ENCODE measurements around the gene ANKRD12. TPM values are rescaled to one million over a fixed set of nuclear protein-coding genes. Genes with fewer than 3 reads are reported as not detected.

Gene ANKRD12
- total RNA-seq, 1 donor from 2014 or later = 11.4 TPM

DNA sequence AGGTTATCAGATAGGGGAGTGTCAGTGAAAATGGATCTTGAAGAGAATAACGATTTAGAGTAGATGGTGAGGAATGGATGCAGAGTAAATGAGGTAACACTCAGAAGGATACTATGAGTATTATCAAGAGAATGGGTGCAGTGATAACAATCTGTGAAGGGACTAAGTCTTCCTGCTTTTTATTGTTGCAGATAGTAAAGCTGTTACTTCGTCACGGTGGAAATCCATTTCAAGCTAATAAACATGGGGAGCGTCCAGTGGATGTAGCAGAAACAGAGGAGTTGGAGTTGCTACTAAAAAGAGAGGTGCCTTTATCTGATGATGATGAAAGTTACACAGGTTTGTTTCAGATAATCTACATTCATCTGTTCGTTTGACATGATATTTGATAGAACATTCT is 85.1 kb downstream of the ANKRD12 start:
- TF ChIP-seq, protein P1, sequence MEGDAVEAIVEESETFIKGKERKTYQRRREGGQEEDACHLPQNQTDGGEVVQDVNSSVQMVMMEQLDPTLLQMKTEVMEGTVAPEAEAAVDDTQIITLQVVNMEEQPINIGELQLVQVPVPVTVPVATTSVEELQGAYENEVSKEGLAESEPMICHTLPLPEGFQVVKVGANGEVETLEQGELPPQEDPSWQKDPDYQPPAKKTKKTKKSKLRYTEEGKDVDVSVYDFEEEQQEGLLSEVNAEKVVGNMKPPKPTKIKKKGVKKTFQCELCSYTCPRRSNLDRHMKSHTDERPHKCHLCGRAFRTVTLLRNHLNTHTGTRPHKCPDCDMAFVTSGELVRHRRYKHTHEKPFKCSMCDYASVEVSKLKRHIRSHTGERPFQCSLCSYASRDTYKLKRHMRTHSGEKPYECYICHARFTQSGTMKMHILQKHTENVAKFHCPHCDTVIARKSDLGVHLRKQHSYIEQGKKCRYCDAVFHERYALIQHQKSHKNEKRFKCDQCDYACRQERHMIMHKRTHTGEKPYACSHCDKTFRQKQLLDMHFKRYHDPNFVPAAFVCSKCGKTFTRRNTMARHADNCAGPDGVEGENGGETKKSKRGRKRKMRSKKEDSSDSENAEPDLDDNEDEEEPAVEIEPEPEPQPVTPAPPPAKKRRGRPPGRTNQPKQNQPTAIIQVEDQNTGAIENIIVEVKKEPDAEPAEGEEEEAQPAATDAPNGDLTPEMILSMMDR (IDR thresholded peaks at IDR 0.05) = no peak
- no peak overlapping the region for H3K4me3 ChIP-seq
- peaks cover 12 to 47% of the 10 kb centered on the region in 2 donors for H3K36me3 ChIP-seq
- no peak for DNase-seq (ENCODE audit: low spot score in 2 of 2)
- intact Hi-C loops (cut with DNase I) = no loop called here
- no peaks in the 10 kb centered on the region for H3K9me3 ChIP-seq
- no peak overlapping the region for H3K27ac ChIP-seq
- H3K4me1 ChIP-seq = no peaks in the 10 kb centered on the region
- H3K27me3 ChIP-seq = no peaks in the 10 kb centered on the region

DNA sequence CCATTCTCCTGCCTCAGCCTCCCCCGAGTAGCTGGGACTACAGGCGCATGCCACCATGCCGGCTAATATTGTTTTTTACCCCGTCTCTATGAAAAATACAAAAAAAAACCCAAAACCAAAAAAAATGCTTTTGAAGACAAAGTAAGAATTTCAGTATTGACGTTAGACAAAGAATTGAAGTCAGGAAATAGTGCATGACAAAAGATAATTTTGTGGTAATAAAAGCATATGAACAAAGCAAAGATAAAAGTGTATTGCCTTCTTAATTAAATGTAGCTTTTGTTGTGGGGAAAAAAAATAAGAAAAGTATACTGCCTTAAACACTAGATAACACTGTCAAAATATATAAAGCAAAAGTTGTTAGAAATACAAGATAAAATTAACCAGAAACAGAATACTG is 86.8 kb downstream of the ANKRD12 start:
- H3K4me3 ChIP-seq = no peak overlapping the region
- no peaks in the 10 kb centered on the region for H3K4me1 ChIP-seq
- intact Hi-C loops (cut with DNase I) = no loop called here
- TF ChIP-seq, protein P1 (IDR thresholded peaks at IDR 0.05) = no peak
- no peaks in the 10 kb centered on the region for H3K9me3 ChIP-seq
- H3K27me3 ChIP-seq = no peaks in the 10 kb centered on the region
- no peak for DNase-seq (ENCODE audit: low spot score in 2 of 2)
- peaks cover 15 to 48% of the 10 kb centered on the region in 2 donors for H3K36me3 ChIP-seq
- H3K27ac ChIP-seq = no peak overlapping the region

DNA sequence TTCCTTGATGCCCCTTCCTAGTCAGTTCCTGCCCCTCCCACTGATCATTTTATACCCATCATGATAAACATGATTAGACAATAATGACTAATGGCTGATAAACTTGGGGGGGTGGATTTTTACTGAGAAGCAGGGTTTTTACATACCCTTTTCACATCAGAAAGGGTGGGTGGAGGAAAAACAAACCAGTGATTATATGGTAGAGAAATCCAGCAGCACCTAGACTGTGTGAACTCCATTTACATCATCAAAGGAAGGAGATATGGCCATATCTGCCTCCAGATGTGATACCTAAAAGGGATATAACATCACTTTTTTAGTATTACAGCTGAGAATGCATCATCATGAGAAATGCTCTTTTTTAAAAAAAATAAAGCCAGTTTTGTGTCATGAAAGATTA is 89.9 kb downstream of the ANKRD12 start:
- Histone ChIP-seq H3K27ac (no peak overlapping the region), H3K27me3 (no peaks in the 10 kb centered on the region), H3K36me3 (peaks cover 17 to 42% of the 10 kb centered on the region in 2 donors), H3K9me3 (peaks cover 0 to 9% of the 10 kb centered on the region in 2 donors), H3K4me3 (no peak overlapping the region), H3K4me1 (no peaks in the 10 kb centered on the region)
- intact Hi-C loops (cut with DNase I) = no loop called here
- DNase-seq (ENCODE audit: low spot score in 2 of 2) = no peak
- TF ChIP-seq, protein P1 (IDR thresholded peaks at IDR 0.05) = no peak

DNA sequence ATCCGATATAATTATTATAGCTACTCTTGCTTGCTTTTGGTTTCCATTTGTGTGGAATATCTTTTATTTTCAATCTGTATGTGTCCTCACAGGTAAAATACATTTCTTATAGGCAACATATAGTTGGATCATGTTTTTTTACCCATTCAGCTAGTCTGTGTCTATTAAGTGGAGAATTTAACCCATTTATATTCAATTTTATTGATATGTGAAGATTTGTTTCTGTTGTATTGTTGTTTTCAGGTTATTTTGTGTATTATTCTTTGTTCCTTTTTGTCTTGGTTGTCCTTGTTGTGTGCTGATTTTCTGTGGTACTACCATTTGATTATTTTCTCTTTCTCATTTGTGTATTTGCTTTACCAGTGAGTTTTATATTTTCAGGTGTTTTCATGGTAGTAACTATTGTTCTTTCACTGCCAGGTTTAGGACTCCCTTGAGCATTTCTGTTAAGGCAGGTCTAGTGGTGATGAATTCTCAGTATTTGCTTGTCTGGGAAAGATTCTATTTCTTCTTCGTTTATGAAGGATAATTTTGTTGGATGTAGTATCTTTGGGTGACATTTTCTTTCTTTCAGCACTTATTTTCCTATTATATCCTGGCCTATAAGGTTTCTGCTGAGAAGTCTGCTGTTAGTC is 95.4 kb downstream of the ANKRD12 start:
- Histone ChIP-seq H3K36me3 (peaks cover 12 to 57% of the 10 kb centered on the region in 2 donors), H3K9me3 (peaks cover 7 to 30% of the 10 kb centered on the region in 2 donors), H3K27me3 (no peaks in the 10 kb centered on the region), H3K4me3 (no peak overlapping the region), H3K4me1 (no peaks in the 10 kb centered on the region), H3K27ac (no peak overlapping the region)
- TF ChIP-seq, protein P1 (IDR thresholded peaks at IDR 0.05) = no peak
- no peak for DNase-seq (ENCODE audit: low spot score in 2 of 2)
- intact Hi-C loops (cut with DNase I) = no loop called here

DNA sequence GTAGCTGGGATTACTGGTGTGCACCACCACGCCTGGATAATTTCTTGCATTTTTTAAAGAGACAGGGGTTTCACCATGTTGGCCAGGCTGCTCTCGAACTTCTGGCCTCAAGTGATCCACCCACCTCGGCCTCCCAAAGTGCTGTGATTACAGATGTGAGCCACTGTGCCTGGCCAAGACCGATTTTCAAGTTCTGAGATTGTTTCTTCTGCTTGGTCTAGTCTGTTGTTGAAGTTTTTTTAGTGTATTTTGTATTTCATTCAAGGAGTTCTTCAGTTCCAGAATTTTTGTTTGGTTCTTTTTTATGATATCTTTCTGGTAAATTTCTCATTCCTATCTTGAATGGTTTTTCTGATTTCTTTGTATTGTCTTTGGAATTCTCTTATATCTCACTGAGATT is 96.4 kb downstream of the ANKRD12 start:
- Histone ChIP-seq H3K27ac (no peak overlapping the region), H3K4me3 (no peak overlapping the region), H3K36me3 (peaks cover 10 to 49% of the 10 kb centered on the region in 2 donors), H3K9me3 (peaks cover 7 to 30% of the 10 kb centered on the region in 2 donors), H3K4me1 (no peaks in the 10 kb centered on the region), H3K27me3 (no peaks in the 10 kb centered on the region)
- TF ChIP-seq, protein P1 (IDR thresholded peaks at IDR 0.05) = no peak
- no peak for DNase-seq (ENCODE audit: low spot score in 2 of 2)
- intact Hi-C loops (cut with DNase I) = no loop called here

All from ascending aorta (tissue), 2 donors.